Caco-2 (cell line): ENCODE measurements around the gene PGBD5. TPM values are rescaled to one million over a fixed set of nuclear protein-coding genes. Genes with fewer than 3 reads are reported as not detected.

Experiments used
- BruUV-seq: library from RNA; stranded (reverse); fragments of 400-500 nt; replicated peaks from 2 replicates; lab custom pipeline; 2021; lab: Mats Ljungman, UMichigan
- CTCF ChIA-PET: fragments of 300-600 bp; sonication (Branson Sonifier 250); formaldehyde crosslinking; loops from one replicate; lab custom pipeline; 2022; ENCODE audit warnings: antibody characterized with exemption; lab: Charles Lee
- POLR2A ChIA-PET: fragments of 300-600 bp; sonication (Branson Sonifier 250); formaldehyde crosslinking; loops from one replicate; lab custom pipeline; 2022; ENCODE audit warnings: antibody characterized with exemption; lab: Charles Lee
- DNase-seq, 2 experiments: peaks; one replicate each; pipeline versions ENCODE4 v3.0.0 to v3.0.0-alpha.2; 2020 to 2022
- H3K27me3 ChIP-seq: replicated peaks from 2 replicates; pipeline ENCODE4 v1.6.0; 2011; ENCODE audit warnings: low read length; ENCODE audit not compliant: control insufficient read depth, insufficient read depth
- H3K36me3 ChIP-seq: 2 replicates; pipeline ENCODE4 v1.5.1; 2011; ENCODE audit warnings: low read length; ENCODE audit not compliant: control insufficient read depth, insufficient read depth
- H3K4me1 ChIP-seq: fragments of 250-450 bp; sonication (Bioruptor Pico); 2 replicates; pipeline ENCODE4 v1.5.1; 2020; ENCODE audit warnings: mild to moderate bottlenecking
- H3K4me3 ChIP-seq: 2 replicates; pipeline ENCODE4 v1.5.1; 2011; ENCODE audit warnings: low read depth, mild to moderate bottlenecking, control low read depth, low read length
- H3K9me3 ChIP-seq: fragments of 250-450 bp; sonication (Bioruptor Pico); 2 replicates; pipeline ENCODE4 v1.5.1; 2020; ENCODE audit warnings: mild to moderate bottlenecking, moderate library complexity
- H3K27ac Mint-ChIP-seq: one replicate; pipeline ENCODE4 v1.8.0; 2022; ENCODE audit warnings: mixed read lengths; ENCODE audit not compliant: unreplicated experiment
- H3K27me3 Mint-ChIP-seq: one replicate; pipeline ENCODE4 v1.8.0; 2022; ENCODE audit warnings: mixed read lengths; ENCODE audit not compliant: insufficient read depth, unreplicated experiment
- H3K36me3 Mint-ChIP-seq: one replicate; pipeline ENCODE4 v1.8.0; 2022; ENCODE audit warnings: mild to moderate bottlenecking, mixed read lengths; ENCODE audit not compliant: insufficient read depth, unreplicated experiment
- H3K4me1 Mint-ChIP-seq: one replicate; pipeline ENCODE4 v1.8.0; 2022; ENCODE audit warnings: low read depth, mixed read lengths; ENCODE audit not compliant: unreplicated experiment
- H3K4me3 Mint-ChIP-seq: one replicate; pipeline ENCODE4 v1.8.0; 2022; ENCODE audit warnings: mild to moderate bottlenecking, moderate library complexity, mixed read lengths; ENCODE audit not compliant: unreplicated experiment
- H3K9me3 Mint-ChIP-seq: one replicate; pipeline ENCODE4 v1.8.0; 2022; ENCODE audit warnings: mixed read lengths; ENCODE audit not compliant: unreplicated experiment
- CTCF ChIP-seq, 2 experiments: fragments of 200-600 bp in 1 of 2; IDR thresholded peaks; 1 replicate in 1 of 2; 2 replicates in 1 of 2; pipeline versions ENCODE4 v1.5.1 to v1.8.0; 2011 to 2022; ENCODE audit warnings: antibody characterized with exemption in 1 of 2, control low read depth in 1 of 2, inconsistent platforms in 1 of 2, low read depth in 1 of 2, low read length in 1 of 2, mild to moderate bottlenecking in 1 of 2, moderate library complexity in 1 of 2; ENCODE audit not compliant: insufficient read depth in 1 of 2, severe bottlenecking in 1 of 2, unreplicated experiment in 1 of 2
- intact Hi-C: fragments of 100-400 bp; cut with micrococcal nuclease; formaldehyde crosslinking; loops from one replicate; pipeline ENCODE4 v1.10.0; 2022; ENCODE audit not compliant: unreplicated experiment
- total RNA-seq: library from RNA; stranded (reverse); gene quantifications from 2 replicates; pipeline ENCODE4 v1.2.3, GENCODE V29; 2022

The PGBD5 gene
- total RNA-seq, 1 experiment from 2014 or later = 2.4 TPM

GRCh38 chr1:230342019-230342418 is 84.1 kb downstream of the PGBD5 start:
- POLR2A ChIA-PET = no interaction called here
- intact Hi-C loops = no loop called here
- H3K4me1 ChIP-seq = no peaks in the 10 kb centered on the region
- no peaks in the 10 kb centered on the region for H3K27me3 Mint-ChIP-seq
- H3K9me3 ChIP-seq = no peaks in the 10 kb centered on the region
- BruUV-seq = no TSS peak
- peaks cover 2% of the 10 kb centered on the region; the same call in 1 of the 2 replicates for H3K36me3 ChIP-seq
- CTCF ChIA-PET = no interaction called here
- no peaks in the 10 kb centered on the region for H3K36me3 Mint-ChIP-seq
- H3K4me1 Mint-ChIP-seq = no peaks in the 10 kb centered on the region
- H3K27ac Mint-ChIP-seq = no peak overlapping the region
- H3K27me3 ChIP-seq = no peaks in the 10 kb centered on the region
- no peak overlapping the region for H3K4me3 ChIP-seq
- no peak for DNase-seq
- no peaks in the 10 kb centered on the region for H3K9me3 Mint-ChIP-seq
- no peak overlapping the region for H3K4me3 Mint-ChIP-seq
- TF ChIP-seq CTCF (IDR thresholded peaks at IDR 0.05; ENCODE audit: insufficient read depth in 1 of 2, low read depth in 1 of 2, low read length in 1 of 2, severe bottlenecking in 1 of 2, unreplicated experiment in 1 of 2) = no peak

GRCh38 chr1:230341162-230341546 is 85.0 kb downstream of the PGBD5 start:
- POLR2A ChIA-PET = no interaction called here
- Mint-ChIP-seq H3K27me3 (no peaks in the 10 kb centered on the region), H3K9me3 (no peaks in the 10 kb centered on the region), H3K36me3 (no peaks in the 10 kb centered on the region), H3K27ac (no peak overlapping the region), H3K4me3 (no peak overlapping the region), H3K4me1 (no peaks in the 10 kb centered on the region)
- Histone ChIP-seq H3K27me3 (no peaks in the 10 kb centered on the region), H3K4me3 (no peak overlapping the region), H3K4me1 (no peaks in the 10 kb centered on the region), H3K36me3 (no peaks in the 10 kb centered on the region), H3K9me3 (no peaks in the 10 kb centered on the region)
- no TSS peak for BruUV-seq
- CTCF ChIA-PET = no interaction called here
- no peak for TF ChIP-seq CTCF (IDR thresholded peaks at IDR 0.05; ENCODE audit: insufficient read depth in 1 of 2, low read depth in 1 of 2, low read length in 1 of 2, severe bottlenecking in 1 of 2, unreplicated experiment in 1 of 2)
- no peak for DNase-seq
- intact Hi-C loops = no loop called here

- ChIA-PET CTCF (no interaction called here), POLR2A (no interaction called here)
- Mint-ChIP-seq H3K4me1 (no peaks in the 10 kb centered on the region), H3K4me3 (no peak overlapping the region), H3K9me3 (no peaks in the 10 kb centered on the region), H3K27me3 (no peaks in the 10 kb centered on the region), H3K36me3 (no peaks in the 10 kb centered on the region), H3K27ac (no peak overlapping the region)
- BruUV-seq = no TSS peak
- DNase-seq = no peak
- H3K4me3 ChIP-seq = no peak overlapping the region
- intact Hi-C loops = no loop called here
- no peaks in the 10 kb centered on the region for H3K27me3 ChIP-seq
- no peaks in the 10 kb centered on the region for H3K36me3 ChIP-seq
- no peaks in the 10 kb centered on the region for H3K4me1 ChIP-seq
- H3K9me3 ChIP-seq = no peaks in the 10 kb centered on the region
- no peak for TF ChIP-seq CTCF (IDR thresholded peaks at IDR 0.05; ENCODE audit: insufficient read depth in 1 of 2, low read depth in 1 of 2, low read length in 1 of 2, severe bottlenecking in 1 of 2, unreplicated experiment in 1 of 2)
Measured at GRCh38 chr1:230340526-230341161, 85.5 kb downstream of the PGBD5 start.
